ENCODE measurements around the gene TMEM63A.
"Not testable (repeated sequence)": the region's sequence is repeated elsewhere in the genome, so short reads cannot be mapped to it uniquely, and the experiment has no call there.

- not testable (repeated sequence) for TF ChIP-seq EP300, CTCF, POLR2AphosphoS5 (IDR thresholded peaks at IDR 0.05)
These were observed 81.0 kb downstream of the TMEM63A start for GRCh38 chr1:225801146-225801545.
